Measurements from ENCODE around the gene SEC14L5.

SEC14L5 gene

DNA sequence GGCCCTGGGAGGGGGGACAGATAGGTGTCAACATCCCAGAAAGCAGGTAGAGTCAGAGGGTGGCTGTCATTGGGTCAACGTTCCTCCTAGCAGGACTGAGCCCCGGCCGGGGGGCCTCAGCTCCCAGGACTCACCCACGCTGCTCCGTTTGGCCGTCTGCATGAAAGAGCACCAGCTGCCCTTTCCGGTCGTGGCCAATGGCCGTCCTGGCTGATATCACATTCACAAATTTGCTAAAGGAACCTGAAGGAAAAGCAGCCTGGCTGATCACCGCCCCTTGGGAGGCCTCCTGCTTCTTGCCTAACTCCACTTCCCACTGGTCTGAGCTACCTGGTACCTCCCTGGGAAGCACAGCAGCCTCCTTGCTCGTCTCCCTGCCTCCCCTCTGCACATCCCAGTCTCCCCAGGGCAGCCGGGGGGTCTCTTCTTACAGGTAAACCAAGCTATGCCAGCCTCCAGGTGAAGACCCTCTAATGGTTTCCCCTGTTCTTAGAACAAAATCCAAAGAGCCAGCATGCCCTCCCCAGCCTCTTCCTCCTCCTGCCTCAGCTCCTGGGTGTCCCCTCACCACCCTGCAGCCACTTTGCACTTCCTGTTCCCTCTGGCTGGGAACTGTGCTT, 72.2 kb downstream of the SEC14L5 start:
- Histone ChIP-seq H3K9ac (ENCODE audit: low read length) (no peak overlapping the region), H3K27me3 (ENCODE audit: control insufficient read depth, insufficient read depth, low read length) (no peaks in the 10 kb centered on the region), H3K27ac (ENCODE audit: low read depth, low read length) (no peak overlapping the region), H3K4me1 (ENCODE audit: control insufficient read depth, insufficient read depth, low read length) (peaks cover 12% of the 10 kb centered on the region), H3K4me3 (ENCODE audit: low read length) (no peak overlapping the region), H3K36me3 (ENCODE audit: control insufficient read depth, insufficient read depth, low read length) (no peaks in the 10 kb centered on the region)

DNA sequence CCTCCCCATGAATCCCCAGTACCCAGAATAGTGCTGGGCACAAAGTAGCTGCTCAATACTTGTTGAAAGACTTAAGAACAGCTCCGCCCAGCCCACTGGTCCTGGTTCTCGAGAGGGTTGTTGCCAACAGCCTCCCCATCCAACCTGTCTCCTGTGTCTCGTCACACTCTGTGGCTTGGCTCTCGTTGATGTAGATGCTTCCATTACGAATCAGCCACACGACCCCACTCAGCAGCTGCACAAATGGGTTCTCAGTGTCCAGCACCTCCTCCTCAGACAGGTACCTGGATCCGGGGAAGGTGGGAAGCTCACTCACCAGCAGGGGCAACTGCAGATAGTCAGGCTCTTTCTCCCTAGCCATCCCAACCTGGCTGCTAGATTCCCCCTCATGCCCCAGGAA, 73.5 kb downstream of the SEC14L5 start:
- Histone ChIP-seq H3K4me1 (ENCODE audit: control insufficient read depth, insufficient read depth, low read length) (peaks cover 12% of the 10 kb centered on the region), H3K4me3 (ENCODE audit: low read length) (no peak overlapping the region), H3K27ac (ENCODE audit: low read depth, low read length) (no peak overlapping the region), H3K36me3 (ENCODE audit: control insufficient read depth, insufficient read depth, low read length) (no peaks in the 10 kb centered on the region), H3K9ac (ENCODE audit: low read length) (no peak overlapping the region), H3K27me3 (ENCODE audit: control insufficient read depth, insufficient read depth, low read length) (no peaks in the 10 kb centered on the region)

- no peaks in the 10 kb centered on the region for H3K27me3 ChIP-seq (ENCODE audit: control insufficient read depth, insufficient read depth, low read length)
- peaks cover 12% of the 10 kb centered on the region for H3K4me1 ChIP-seq (ENCODE audit: control insufficient read depth, insufficient read depth, low read length)
- peak overlapping the region; percentile 45 for H3K9ac ChIP-seq (ENCODE audit: low read length)
- H3K4me3 ChIP-seq (ENCODE audit: low read length) = peak overlapping the region; percentile 85
- H3K36me3 ChIP-seq (ENCODE audit: control insufficient read depth, insufficient read depth, low read length) = no peaks in the 10 kb centered on the region
- no peak overlapping the region for H3K27ac ChIP-seq (ENCODE audit: low read depth, low read length)
Observed at GRCh38 chr16:5032748-5033167, 74.6 kb downstream of the SEC14L5 start.

DNA sequence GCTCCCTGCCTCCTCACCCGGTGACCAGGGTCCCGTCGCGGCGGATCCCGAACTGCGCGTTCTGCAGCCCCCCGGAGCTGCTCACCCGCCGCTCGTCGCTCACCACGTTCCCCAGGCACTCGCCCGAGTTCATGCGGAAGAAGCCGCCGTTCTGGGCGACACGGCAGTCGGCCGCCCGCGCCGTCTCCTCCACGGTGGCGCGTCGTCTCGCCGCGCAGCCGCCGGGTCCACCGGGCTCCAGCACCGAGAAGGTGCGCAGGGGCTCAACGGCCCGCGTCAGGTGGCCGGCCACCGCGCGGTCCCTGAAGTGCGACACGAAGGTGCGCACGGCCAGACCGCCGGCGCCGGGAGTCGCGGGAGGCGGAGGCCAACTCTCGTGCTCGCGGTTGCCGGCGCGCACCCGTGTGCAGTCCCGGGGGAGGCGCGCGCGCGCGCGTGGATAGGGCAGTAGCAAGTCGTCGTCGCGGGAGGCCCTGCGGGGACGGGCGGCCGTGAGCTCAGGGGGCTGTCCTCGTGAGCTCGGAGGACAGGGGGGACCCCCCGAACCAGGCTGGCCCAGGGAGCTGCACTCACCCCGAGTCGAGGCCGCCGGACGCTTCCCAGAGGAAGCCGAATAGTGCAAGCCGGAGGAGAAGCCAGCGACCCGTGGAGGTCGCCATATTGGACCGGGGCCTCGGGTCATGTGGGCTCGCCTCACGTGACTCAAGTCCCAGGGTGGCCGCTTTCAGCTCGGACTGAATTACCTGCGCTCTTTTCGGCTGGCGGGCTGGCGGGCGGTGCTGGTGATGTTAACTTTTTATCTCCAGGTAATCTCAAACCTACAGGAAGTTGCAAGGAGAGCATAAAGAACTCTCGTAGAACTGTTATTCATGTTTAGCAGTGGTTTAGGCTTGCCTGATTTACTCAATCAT, 75.4 kb downstream of the SEC14L5 start, which contains the start of gene NAGPA:
TSS of gene NAGPA (minus strand) at position 680 of the 911 bp plus-strand sequence. CDS start at position 659, 21 bp downstream.
- Histone ChIP-seq H3K36me3 (ENCODE audit: control insufficient read depth, insufficient read depth, low read length) (no peaks in the 10 kb centered on the region), H3K4me3 (ENCODE audit: low read length) (peak within 1 kb of the TSS; percentile 85), H3K27me3 (ENCODE audit: control insufficient read depth, insufficient read depth, low read length) (no peaks in the 10 kb centered on the region), H3K4me1 (ENCODE audit: control insufficient read depth, insufficient read depth, low read length) (peaks cover 12% of the 10 kb centered on the region), H3K27ac (ENCODE audit: low read depth, low read length) (peak within 1 kb of the TSS; percentile 74), H3K9ac (ENCODE audit: low read length) (peak within 1 kb of the TSS; percentile 45)

DNA sequence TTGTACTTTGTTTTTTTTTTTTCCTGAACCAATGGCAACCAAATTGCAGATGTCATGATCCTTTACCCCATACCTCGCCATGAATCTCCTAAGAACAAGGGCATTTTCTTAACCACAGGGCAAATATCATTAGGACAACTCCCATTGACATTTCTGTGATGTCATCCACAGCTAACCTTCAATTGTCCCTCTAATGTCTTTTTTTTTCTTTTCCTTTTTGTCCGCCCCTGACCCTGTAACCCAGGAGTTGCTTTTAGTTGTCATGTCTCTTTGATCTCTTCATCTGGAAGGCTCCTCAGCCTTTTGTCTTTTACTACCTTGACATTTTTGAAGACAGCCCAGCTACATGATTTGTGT, 76.0 kb downstream of the SEC14L5 start:
- Histone ChIP-seq H3K4me3 (ENCODE audit: low read length) (peak overlapping the region; percentile 85), H3K27me3 (ENCODE audit: control insufficient read depth, insufficient read depth, low read length) (no peaks in the 10 kb centered on the region), H3K9ac (ENCODE audit: low read length) (peak overlapping the region; percentile 41), H3K36me3 (ENCODE audit: control insufficient read depth, insufficient read depth, low read length) (no peaks in the 10 kb centered on the region), H3K27ac (ENCODE audit: low read depth, low read length) (peak overlapping the region; percentile 74), H3K4me1 (ENCODE audit: control insufficient read depth, insufficient read depth, low read length) (peaks cover 12% of the 10 kb centered on the region)

DNA sequence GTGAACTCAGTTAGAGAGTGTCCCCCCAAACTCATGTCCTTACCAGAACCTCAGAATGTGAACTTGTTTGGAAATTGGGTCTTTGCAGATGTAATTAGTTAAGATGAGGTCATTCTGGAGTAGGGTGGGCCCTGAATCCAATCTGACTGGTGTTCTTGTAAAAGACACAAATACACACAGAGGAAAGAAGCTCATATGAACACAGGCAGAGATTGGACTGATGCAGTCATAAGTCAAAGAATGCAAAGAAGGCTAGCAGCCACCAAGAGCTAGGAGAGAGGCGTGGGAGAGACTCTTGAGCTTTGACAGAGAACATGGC, 77.7 kb downstream of the SEC14L5 start:
- Histone ChIP-seq H3K36me3 (ENCODE audit: control insufficient read depth, insufficient read depth, low read length) (no peaks in the 10 kb centered on the region), H3K4me1 (ENCODE audit: control insufficient read depth, insufficient read depth, low read length) (peaks cover 12% of the 10 kb centered on the region), H3K4me3 (ENCODE audit: low read length) (no peak overlapping the region), H3K27ac (ENCODE audit: low read depth, low read length) (no peak overlapping the region), H3K9ac (ENCODE audit: low read length) (no peak overlapping the region), H3K27me3 (ENCODE audit: control insufficient read depth, insufficient read depth, low read length) (no peaks in the 10 kb centered on the region)

DNA sequence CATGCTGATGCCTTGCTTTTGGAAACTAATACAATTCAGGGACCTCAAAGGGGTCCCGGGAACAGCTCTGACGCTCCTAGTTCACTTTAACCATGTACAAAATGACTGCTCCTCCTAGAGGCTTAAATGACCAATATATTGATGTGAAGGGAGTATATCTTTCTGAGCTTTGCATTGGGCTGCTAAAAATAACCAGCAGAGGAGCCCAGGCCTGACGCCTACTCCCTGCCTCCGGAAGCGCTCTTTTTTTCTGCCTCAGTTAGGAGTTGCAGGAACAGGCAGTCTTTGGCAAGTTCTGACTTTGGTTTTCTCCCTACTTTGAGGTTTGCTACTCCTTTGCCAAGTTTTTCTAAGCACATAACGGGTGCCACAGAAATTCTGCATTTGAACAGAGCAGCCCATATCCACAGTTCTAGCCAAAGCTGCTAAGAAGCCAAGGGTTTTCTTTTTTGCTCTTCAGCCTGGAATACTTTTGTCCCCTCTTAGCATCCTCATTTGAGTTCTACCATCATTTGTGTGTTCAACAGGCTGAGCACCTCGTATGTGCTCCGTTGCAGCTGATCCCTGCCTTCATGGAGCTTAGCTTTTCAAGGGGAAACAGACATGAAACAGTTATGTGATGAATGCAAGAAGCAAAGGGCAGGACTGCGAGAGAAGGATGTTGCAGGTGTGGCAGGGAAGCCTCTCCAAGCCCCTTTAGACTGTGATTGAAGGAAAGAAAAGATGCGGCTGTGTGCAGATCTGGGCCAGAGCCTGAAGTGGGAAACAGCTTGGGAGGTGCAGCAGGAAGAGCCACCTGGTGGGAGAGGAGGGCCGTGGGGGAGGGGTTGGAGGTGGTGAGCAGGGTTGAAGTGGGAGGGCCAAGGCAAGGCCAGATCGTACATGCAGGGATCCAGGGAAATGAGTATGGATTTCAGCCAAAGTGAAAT, 78.4 kb downstream of the SEC14L5 start:
- Histone ChIP-seq H3K27ac (ENCODE audit: low read depth, low read length) (no peak overlapping the region), H3K27me3 (ENCODE audit: control insufficient read depth, insufficient read depth, low read length) (no peaks in the 10 kb centered on the region), H3K4me1 (ENCODE audit: control insufficient read depth, insufficient read depth, low read length) (peaks cover 12% of the 10 kb centered on the region)

DNA sequence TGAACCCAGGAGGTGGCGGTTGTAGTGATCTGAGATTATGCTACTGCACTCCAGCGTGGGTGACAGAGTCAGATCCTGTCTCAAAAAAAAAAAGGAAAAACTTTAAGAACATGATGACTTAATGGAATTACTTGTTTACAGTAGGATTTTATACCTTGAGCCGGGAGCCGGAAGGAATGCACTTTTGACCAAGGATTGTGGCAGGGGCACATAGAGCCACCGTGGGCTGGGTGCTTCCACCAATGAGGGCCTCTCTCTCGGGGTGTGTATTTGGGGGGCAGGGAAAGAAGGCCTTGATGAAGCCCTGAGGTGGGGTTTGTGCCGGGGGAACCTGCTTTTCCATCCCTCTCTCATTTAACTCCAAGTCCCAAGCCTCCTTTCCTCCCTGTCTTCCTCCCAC, 82.3 kb downstream of the SEC14L5 start:
- Histone ChIP-seq H3K4me3 (ENCODE audit: low read length) (no peak overlapping the region), H3K27me3 (ENCODE audit: control insufficient read depth, insufficient read depth, low read length) (no peaks in the 10 kb centered on the region), H3K36me3 (ENCODE audit: control insufficient read depth, insufficient read depth, low read length) (no peaks in the 10 kb centered on the region), H3K27ac (ENCODE audit: low read depth, low read length) (no peak overlapping the region), H3K9ac (ENCODE audit: low read length) (no peak overlapping the region), H3K4me1 (ENCODE audit: control insufficient read depth, insufficient read depth, low read length) (no peaks in the 10 kb centered on the region)

More for the DNA sequence above, 78.4 kb downstream of the SEC14L5 start:
- Histone ChIP-seq H3K36me3 (ENCODE audit: control insufficient read depth, insufficient read depth, low read length) (no peaks in the 10 kb centered on the region), H3K9ac (ENCODE audit: low read length) (no peak overlapping the region), H3K4me3 (ENCODE audit: low read length) (no peak overlapping the region)

DNA sequence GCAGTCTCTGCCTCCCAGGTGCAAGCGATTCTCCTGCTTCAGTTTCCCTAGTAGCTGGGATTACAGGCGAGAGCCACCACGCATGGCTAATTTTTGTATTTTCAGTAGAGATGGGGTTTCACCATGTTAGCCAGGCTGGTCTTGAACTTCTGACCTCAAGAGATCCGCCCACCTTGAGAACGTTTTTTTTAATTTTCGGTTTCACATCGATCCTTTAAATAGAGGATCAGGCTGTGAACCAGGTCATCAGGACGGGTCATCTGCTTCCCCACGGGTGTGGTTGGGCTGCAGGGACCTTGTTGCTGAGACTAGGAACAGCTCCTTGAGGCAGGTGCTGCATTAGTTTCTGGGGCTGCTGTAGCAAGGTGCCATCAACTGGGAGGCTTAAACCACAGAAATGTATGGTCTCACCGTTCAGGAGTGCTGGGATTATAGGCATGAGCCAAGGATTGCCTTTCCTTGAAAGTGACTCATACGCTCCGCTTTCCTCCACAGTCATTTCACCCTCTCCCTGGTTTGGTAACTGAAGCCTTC, 83.5 kb downstream of the SEC14L5 start:
- H3K9ac ChIP-seq (ENCODE audit: low read length) = no peak overlapping the region
- no peaks in the 10 kb centered on the region for H3K36me3 ChIP-seq (ENCODE audit: control insufficient read depth, insufficient read depth, low read length)
- H3K4me3 ChIP-seq (ENCODE audit: low read length) = no peak overlapping the region
- no peak overlapping the region for H3K27ac ChIP-seq (ENCODE audit: low read depth, low read length)
- H3K27me3 ChIP-seq (ENCODE audit: control insufficient read depth, insufficient read depth, low read length) = no peaks in the 10 kb centered on the region
- no peaks in the 10 kb centered on the region for H3K4me1 ChIP-seq (ENCODE audit: control insufficient read depth, insufficient read depth, low read length)

- Histone ChIP-seq H3K36me3 (ENCODE audit: control insufficient read depth, insufficient read depth, low read length) (no peaks in the 10 kb centered on the region), H3K27ac (ENCODE audit: low read depth, low read length) (no peak overlapping the region), H3K27me3 (ENCODE audit: control insufficient read depth, insufficient read depth, low read length) (no peaks in the 10 kb centered on the region), H3K9ac (ENCODE audit: low read length) (no peak overlapping the region), H3K4me1 (ENCODE audit: control insufficient read depth, insufficient read depth, low read length) (no peaks in the 10 kb centered on the region), H3K4me3 (ENCODE audit: low read length) (no peak overlapping the region)
Observed at GRCh38 chr16:5042574-5043171, 84.5 kb downstream of the SEC14L5 start.

DNA sequence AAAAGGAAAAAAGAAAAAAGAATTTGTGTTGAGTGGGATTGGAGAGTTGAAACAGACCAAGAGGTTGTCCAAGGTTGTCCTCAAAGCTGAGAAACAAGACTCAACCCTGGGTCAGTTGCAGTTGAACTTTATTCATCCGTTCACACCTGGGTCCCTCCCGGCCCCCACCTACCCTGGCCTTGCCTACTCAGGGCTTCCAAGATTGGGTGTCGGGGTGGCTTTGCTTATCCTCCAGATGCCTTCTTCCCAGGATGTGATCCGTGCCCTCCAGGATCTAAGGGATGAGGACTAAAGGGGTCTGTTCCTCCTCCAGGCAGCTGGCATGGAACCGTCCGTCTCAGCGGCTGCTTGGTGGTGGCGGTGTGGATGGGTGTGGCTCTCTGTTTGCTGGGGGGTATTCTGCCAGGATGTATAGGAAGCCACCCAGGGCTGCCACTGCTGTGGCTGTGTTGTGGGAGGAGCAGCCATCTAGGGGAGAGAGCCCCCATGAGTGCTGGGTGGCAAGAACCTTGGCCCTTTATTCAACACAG, 85.9 kb downstream of the SEC14L5 start:
- Histone ChIP-seq H3K36me3 (ENCODE audit: control insufficient read depth, insufficient read depth, low read length) (no peaks in the 10 kb centered on the region), H3K27ac (ENCODE audit: low read depth, low read length) (no peak overlapping the region), H3K4me3 (ENCODE audit: low read length) (no peak overlapping the region), H3K4me1 (ENCODE audit: control insufficient read depth, insufficient read depth, low read length) (no peaks in the 10 kb centered on the region), H3K9ac (ENCODE audit: low read length) (no peak overlapping the region), H3K27me3 (ENCODE audit: control insufficient read depth, insufficient read depth, low read length) (no peaks in the 10 kb centered on the region)
